ENCODE results near the gene MLLT1.

- TF ChIP-seq POLR2A (IDR thresholded peaks at IDR 0.05) (no peak), CTCF (IDR thresholded peaks at IDR 0.05) (no peak)
Measured at GRCh38 chr19:6229216-6229913, 50.4 kb downstream of the MLLT1 start.

Measured in heart left ventricle (tissue), 13 donors.